A549 (cell line): ENCODE measurements around the gene ZMYND8. TPM values are rescaled to one million over a fixed set of nuclear protein-coding genes. Genes with fewer than 3 reads are reported as not detected.

Source experiments
- ATAC-seq, 2 experiments: fragments of 200-7000 bp in 1 of 2; fragments of >200 bp in 1 of 2; cut with Nextera tagmentation in 1 of 2; cut with Tn5 transposase in 1 of 2; 3 replicates each; pipeline versions ENCODE4 v1.8.0 to v1.9.1; 2018 to 2020; ENCODE audit warnings: mild to moderate bottlenecking in 1 of 2, moderate library complexity in 1 of 2
- CTCF ChIA-PET: fragments of 300-600 bp; sonication (Branson Sonifier 250); formaldehyde crosslinking; extraction: SDS; loops from one replicate; lab custom pipeline; 2021; ENCODE audit warnings: antibody characterized with exemption, inconsistent platforms; lab: Yijun Ruan, JAX
- POLR2A ChIA-PET: fragments of 350-600 bp; formaldehyde crosslinking; extraction: SDS; loops from one replicate; lab custom pipeline; 2021; ENCODE audit warnings: antibody characterized with exemption, inconsistent platforms; lab: Yijun Ruan, JAX
- DNase-seq, 2 experiments: peaks; one replicate each; pipeline versions ENCODE4 v3.0.0 to v3.0.0-alpha.2; 2011 to 2016; ENCODE audit warnings: low read depth in 1 of 2, low spot score in 1 of 2
- FAIRE-seq: peaks from 2 replicates; lab custom pipeline; 2011; peaks lifted over from hg19 to GRCh38; lab: Jason Lieb, UNC
- H3K27ac ChIP-seq, 2 experiments: fragments of >200 bp; sonication (Bioruptor Twin); formaldehyde crosslinking; 3 replicates each; pipeline ENCODE4 v1.5.1; 2016 to 2017
- H3K4me1 ChIP-seq: fragments of >200 bp; sonication (Bioruptor Twin); formaldehyde crosslinking; 3 replicates; pipeline ENCODE4 v1.6.1; 2016
- H3K4me2 ChIP-seq: fragments of >200 bp; sonication (Bioruptor Twin); formaldehyde crosslinking; 3 replicates; pipeline ENCODE4 v1.6.1; 2016
- H3K4me3 ChIP-seq: fragments of >200 bp; sonication (Bioruptor Twin); formaldehyde crosslinking; 3 replicates; pipeline ENCODE4 v1.5.1; 2016
- H3K9me3 ChIP-seq: fragments of >200 bp; sonication (Bioruptor Twin); formaldehyde crosslinking; 3 replicates; pipeline ENCODE4 v1.6.1; 2016
- BCL3 ChIP-seq: fragments of >200 bp; sonication (Bioruptor Twin); formaldehyde crosslinking; IDR thresholded peaks from 3 replicates; pipeline ENCODE4 v1.6.1; 2016
- CBX2 ChIP-seq: fragments of 200-600 bp; sonication (generic); IDR thresholded peaks from 2 replicates; pipeline ENCODE4 v1.6.1; 2016; ENCODE audit warnings: low read depth, mild to moderate bottlenecking, borderline replicate concordance
- CBX8 ChIP-seq: fragments of 200-600 bp; sonication (generic); IDR thresholded peaks from 2 replicates; pipeline ENCODE4 v1.6.1; 2016
- CTCF ChIP-seq: fragments of >200 bp; sonication (Bioruptor Twin); formaldehyde crosslinking; IDR thresholded peaks from 3 replicates; pipeline ENCODE4 v1.5.1; 2016
- E2F6 ChIP-seq: IDR thresholded peaks from 2 replicates; pipeline ENCODE4 v1.6.1; 2012; ENCODE audit warnings: low read depth, borderline replicate concordance
- EHF ChIP-seq: fragments of 250-450 bp; sonication (Bioruptor Pico); IDR thresholded peaks from 2 replicates; pipeline ENCODE4 v1.5.0; 2020; ENCODE audit warnings: mild to moderate bottlenecking
- FOSL2 ChIP-seq, 2 experiments: fragments of 450-650 bp in 1 of 2; fragments of >200 bp in 1 of 2; sonication (Bioruptor Twin) in 1 of 2; formaldehyde crosslinking; IDR thresholded peaks; 2 replicates each; pipeline versions ENCODE4 v1.5.0 to v1.6.1; 2016 to 2020; ENCODE audit warnings: mild to moderate bottlenecking in 1 of 2, moderate library complexity in 1 of 2
- FOXS1 ChIP-seq: fragments of 250-450 bp; sonication (Bioruptor Pico); IDR thresholded peaks from 2 replicates; pipeline ENCODE4 v1.5.0; 2020; ENCODE audit warnings: mild to moderate bottlenecking, moderate library complexity
- HDAC2 ChIP-seq: fragments of 200-600 bp; sonication (generic); IDR thresholded peaks from 2 replicates; pipeline ENCODE4 v1.6.1; 2016
- HES2 ChIP-seq: fragments of >200 bp; sonication (Bioruptor Twin); formaldehyde crosslinking; IDR thresholded peaks from 2 replicates; pipeline ENCODE4 v1.6.1; 2016
- JUNB ChIP-seq: fragments of >200 bp; sonication (Bioruptor Twin); formaldehyde crosslinking; IDR thresholded peaks from 2 replicates; pipeline ENCODE4 v1.6.1; 2016
- MAFK ChIP-seq: fragments of 450-650 bp; IDR thresholded peaks from 2 replicates; pipeline ENCODE4 v1.6.1; 2014; ENCODE audit not compliant: partially characterized antibody
- NPAS2 ChIP-seq: fragments of 250-450 bp; sonication (Bioruptor Pico); IDR thresholded peaks from 2 replicates; pipeline ENCODE4 v1.8.0; 2022; ENCODE audit warnings: mild to moderate bottlenecking, moderate library complexity, borderline replicate concordance
- PBX3 ChIP-seq: IDR thresholded peaks from 2 replicates; pipeline ENCODE4 v1.6.1; 2012
- PHF8 ChIP-seq: fragments of 200-600 bp; sonication (generic); IDR thresholded peaks from 2 replicates; pipeline ENCODE4 v1.6.1; 2016; ENCODE audit warnings: low read depth, mild to moderate bottlenecking, antibody characterized with exemption, moderate library complexity, borderline replicate concordance
- RAD21 ChIP-seq, 2 experiments: fragments of >200 bp in 1 of 2; sonication (Bioruptor Twin) in 1 of 2; formaldehyde crosslinking in 1 of 2; IDR thresholded peaks in 1 of 2; conservative IDR thresholded peaks in 1 of 2; 2 replicates in 1 of 2; 3 replicates in 1 of 2; pipeline ENCODE4 v1.6.1; 2012 to 2018; ENCODE audit warnings: inconsistent platforms in 1 of 2
- REST ChIP-seq: fragments of 200-600 bp; sonication (generic); IDR thresholded peaks from 2 replicates; pipeline ENCODE4 v1.6.1; 2016; ENCODE audit warnings: antibody characterized with exemption, mild to moderate bottlenecking, moderate library complexity
- RFX5 ChIP-seq: fragments of 450-650 bp; IDR thresholded peaks from 2 replicates; pipeline ENCODE4 v1.7.1; 2014; ENCODE audit warnings: antibody characterized with exemption, mild to moderate bottlenecking, moderate library complexity
- SMC3 ChIP-seq: fragments of >200 bp; sonication (Bioruptor Twin); formaldehyde crosslinking; IDR thresholded peaks from 3 replicates; pipeline ENCODE4 v1.6.1; 2018; ENCODE audit warnings: inconsistent platforms
- TP53 ChIP-seq: fragments of 250-450 bp; sonication (Bioruptor Pico); IDR thresholded peaks from 2 replicates; pipeline ENCODE4 v1.5.0; 2021; ENCODE audit warnings: mild to moderate bottlenecking, moderate library complexity
- WGBS: methylation state at CpG from one replicate; pipeline ENCODE4 v1.1.6; 2017; ENCODE audit errors: missing lambda C conversion rate; 5-methylcytosine and 5-hydroxymethylcytosine counted together
- polyA plus RNA-seq, 4 experiments: library from polyadenylated mRNA; depleted of rRNA in 3 of 4; stranded (reverse); fragments of >200 nt; fragmentation: RNase III in 1 of 4; extraction: RNeasy Plus Mini Kit Qiagen cat#74134 plus additional on column Dnase treatment in 1 of 4; gene quantifications; 2 replicates in 3 of 4; 3 replicates in 1 of 4; pipeline ENCODE4 v1.2.3, GENCODE V29; 2011 to 2017

The ZMYND8 gene
- polyA plus RNA-seq, 2 of the 4 experiments (the other 2 are of a cell fraction): 10.4 to 24.9 TPM

- TF ChIP-seq BCL3: no peak
- TF ChIP-seq CTCF: no peak
- peak; percentile 85 for TF ChIP-seq MAFK
- TF ChIP-seq PHF8: no peak
- no peak for TF ChIP-seq RFX5
- 0 out of 2 replicates have a peak, but pooled peaks have one; percentile 4 for TF ChIP-seq NPAS2
- peak; percentile 8 to 39; a peak in 4 of 5 replicates for TF ChIP-seq RAD21 (conservative IDR thresholded peaks at IDR 0.05 in 1 of 2, IDR thresholded peaks at IDR 0.05 in 1 of 2)
- TF ChIP-seq HES2: no peak
- TF ChIP-seq SMC3: peak; percentile 28; the same call in 1 of the 3 replicates
Observed at GRCh38 chr20:47315339-47316056, 41.0 kb downstream of the ZMYND8 start (continued).

GRCh38 chr20:47314647-47315338 lies 41.7 kb downstream of the ZMYND8 start:
- FAIRE-seq: no peak
- ATAC-seq: no peak
- TF ChIP-seq FOXS1 (no peak), E2F6 (no peak), REST (no peak), CBX2 (no peak), EHF (CRISPR knock-in tag) (no peak), TP53 (CRISPR knock-in tag) (no peak), BCL3 (no peak), CBX8 (no peak), HDAC2 (no peak), FOSL2 (IDR thresholded peaks at IDR 0.05) (no peak), FOSL2 (CRISPR knock-in tag; IDR thresholded peaks at IDR 0.05) (no peak), RFX5 (no peak), PBX3 (no peak), MAFK (no peak), JUNB (no peak)
- Histone ChIP-seq H3K27ac (peak overlapping the region; percentile 94 to 97), H3K4me2 (peak overlapping the region; percentile 64), H3K4me3 (no peak overlapping the region), H3K9me3 (peaks cover 8% of the 10 kb centered on the region), H3K4me1 (peaks cover 70% of the 10 kb centered on the region)
- CTCF ChIA-PET: interaction anchor here (1.0 to 7.4 kb wide), 3 partner anchors 40 to 68 kb away, joined by 3 to 63 read pairs (median 22); no protein-coding TSS in a partner anchor
- POLR2A ChIA-PET: no interaction called here
- WGBS: 95% methylated on average over 3 of the region's 3 CpGs
- DNase-seq: no peak
